Measurements from ENCODE around the gene C19orf53.

DNA sequence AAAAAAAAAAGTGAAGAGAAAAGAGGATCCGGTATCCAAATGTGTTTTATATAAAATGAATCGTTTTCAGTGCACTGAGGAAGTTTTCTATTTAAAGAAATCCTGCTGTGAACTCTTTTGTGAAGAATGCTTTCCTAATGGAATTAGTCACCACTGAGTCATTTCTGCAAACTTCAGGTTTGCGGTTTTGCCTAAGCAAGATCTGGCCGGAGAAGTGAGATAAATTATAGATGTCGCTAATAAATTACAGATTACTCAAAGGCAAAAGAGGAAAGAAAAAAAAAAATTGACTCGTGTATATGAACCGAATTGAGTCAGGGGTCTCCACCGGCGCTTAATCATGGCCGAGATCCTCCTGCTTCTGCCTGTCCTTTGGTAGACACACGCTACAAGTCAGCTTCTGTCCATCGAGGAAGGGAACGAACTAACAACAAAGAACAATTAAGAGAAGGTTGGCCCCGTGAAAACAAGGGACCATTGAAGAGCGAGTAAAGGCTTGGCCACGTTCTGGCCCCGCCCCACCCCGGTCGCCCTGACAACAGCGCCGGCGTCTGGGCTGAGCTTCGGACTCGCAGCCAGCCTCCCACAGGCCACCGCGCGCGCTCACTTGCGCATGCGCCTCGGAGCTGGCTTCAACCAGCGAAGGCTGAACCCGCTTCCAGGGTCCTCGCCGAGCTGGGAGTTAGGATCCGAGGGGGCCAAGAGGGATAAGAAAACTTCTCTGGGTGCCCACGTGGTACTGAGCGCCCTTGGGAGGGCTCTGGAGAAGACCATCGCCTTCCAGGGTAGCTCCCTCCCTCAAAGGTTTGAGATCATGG lies 42.9 kb upstream of the C19orf53 start:
- TF ChIP-seq, protein P1, sequence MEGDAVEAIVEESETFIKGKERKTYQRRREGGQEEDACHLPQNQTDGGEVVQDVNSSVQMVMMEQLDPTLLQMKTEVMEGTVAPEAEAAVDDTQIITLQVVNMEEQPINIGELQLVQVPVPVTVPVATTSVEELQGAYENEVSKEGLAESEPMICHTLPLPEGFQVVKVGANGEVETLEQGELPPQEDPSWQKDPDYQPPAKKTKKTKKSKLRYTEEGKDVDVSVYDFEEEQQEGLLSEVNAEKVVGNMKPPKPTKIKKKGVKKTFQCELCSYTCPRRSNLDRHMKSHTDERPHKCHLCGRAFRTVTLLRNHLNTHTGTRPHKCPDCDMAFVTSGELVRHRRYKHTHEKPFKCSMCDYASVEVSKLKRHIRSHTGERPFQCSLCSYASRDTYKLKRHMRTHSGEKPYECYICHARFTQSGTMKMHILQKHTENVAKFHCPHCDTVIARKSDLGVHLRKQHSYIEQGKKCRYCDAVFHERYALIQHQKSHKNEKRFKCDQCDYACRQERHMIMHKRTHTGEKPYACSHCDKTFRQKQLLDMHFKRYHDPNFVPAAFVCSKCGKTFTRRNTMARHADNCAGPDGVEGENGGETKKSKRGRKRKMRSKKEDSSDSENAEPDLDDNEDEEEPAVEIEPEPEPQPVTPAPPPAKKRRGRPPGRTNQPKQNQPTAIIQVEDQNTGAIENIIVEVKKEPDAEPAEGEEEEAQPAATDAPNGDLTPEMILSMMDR (IDR thresholded peaks at IDR 0.05 in 4 of 5, conservative IDR thresholded peaks at IDR 0.05 in 1 of 5) = no peak
- TF ChIP-seq POLR2A (IDR thresholded peaks at IDR 0.05) = no peak
